Stimulated activated CD8-positive, alpha-beta memory T cell treated with anti-CD3 and anti-CD28 coated beads, Interleukin-4, amount 100 ng/mL, for 24 hours (primary cell): ENCODE results near the gene RALGDS.

Experiments used
- DNase-seq: peaks from one replicate; pipeline ENCODE4 v3.0.0-alpha.2; 2020; ENCODE audit warnings: low read depth

RALGDS gene

GRCh38 chr9:133151041-133151440, 30.0 kb upstream of the RALGDS start:
- no peak for DNase-seq

GRCh38 chr9:133149130-133150015, 28.3 kb upstream of the RALGDS start:
- DNase-seq, result peak; percentile 75

GRCh38 chr9:133148199-133149129, 27.4 kb upstream of the RALGDS start:
- no peak for DNase-seq

DNA sequence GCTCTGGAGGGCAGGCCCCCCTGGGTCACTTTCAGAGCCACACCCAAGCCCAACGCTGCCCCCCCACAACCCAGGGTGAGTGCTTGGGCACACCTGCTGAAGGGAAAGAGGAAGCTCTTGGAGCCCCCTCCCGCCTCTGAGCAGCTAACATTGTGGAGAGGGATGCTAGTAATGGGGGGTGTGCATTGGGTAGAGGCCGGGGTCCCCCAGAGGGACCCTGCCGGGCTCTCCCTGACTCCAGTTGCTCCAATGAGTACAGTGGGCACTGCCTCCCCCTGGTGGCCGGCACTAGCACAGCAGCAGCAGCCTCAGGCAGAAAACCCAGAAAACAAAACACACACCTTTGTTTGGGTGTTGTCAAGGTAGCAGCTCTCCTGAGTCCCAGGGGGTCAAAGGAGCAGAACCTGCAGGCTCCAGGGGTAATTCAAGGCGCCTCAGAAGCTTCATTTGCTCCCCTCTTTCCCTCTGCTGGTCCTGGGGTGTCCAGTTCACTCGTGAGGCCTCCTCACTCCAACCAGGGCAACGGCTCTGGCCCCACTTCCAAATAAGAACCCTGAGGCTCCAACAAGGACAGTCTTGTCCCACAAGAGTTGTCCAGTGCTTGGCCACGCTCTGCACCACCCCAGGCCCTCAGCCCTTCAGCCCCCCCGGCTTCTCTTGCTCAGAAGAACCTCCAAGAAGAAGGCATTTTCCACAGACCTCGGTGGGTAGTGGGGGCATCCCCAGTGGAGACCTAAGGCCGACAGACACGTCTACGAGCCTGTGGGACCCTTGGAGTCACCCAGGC, 26.6 kb upstream of the RALGDS start:
- peak; percentile 71 for DNase-seq

- no peak for DNase-seq
Measured at GRCh38 chr9:133146746-133147411, 25.8 kb upstream of the RALGDS start.

DNA sequence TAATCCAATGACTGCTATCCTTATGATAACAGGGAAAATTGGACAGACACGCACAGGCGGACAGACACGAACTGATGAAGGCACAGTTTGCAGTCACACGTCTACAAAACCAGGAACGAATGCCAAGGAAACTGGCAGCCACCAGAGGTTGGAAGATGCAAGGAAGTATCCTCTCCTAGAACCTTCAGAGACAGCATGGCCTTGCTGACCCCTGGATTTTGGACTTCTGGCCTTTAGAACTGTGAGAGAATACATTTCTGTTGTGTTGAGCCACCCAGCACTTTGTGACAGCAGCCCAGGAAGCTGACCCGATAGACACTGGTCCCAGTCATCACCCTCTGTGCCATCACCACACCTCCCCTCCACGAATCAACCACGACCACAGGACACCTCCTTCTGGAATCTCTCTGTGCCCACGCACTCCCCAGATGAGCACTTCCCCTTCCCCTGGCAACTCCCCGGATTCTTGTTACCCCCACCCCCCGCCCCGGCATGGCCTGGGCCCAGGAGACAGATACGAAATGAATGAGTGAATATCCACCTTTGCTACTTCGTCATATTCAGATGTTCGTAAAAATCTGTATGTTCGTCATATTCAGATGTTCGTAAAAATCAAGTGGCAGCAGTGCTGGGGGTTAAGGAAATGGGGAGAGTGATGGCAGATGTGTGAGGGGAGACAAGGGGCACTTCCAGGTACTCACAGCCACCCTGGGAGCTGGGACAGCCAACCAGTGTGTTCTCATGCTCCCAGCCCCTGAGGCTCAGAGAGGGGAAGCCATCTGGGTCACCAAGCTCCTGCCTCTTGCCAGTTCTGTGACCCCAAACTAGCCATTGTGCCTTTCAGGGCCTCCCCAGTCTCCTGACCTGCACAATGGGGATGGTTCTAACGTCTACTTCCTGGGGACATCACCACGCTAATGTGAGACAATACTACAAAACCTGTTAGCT, 24.1 kb upstream of the RALGDS start:
- no peak for DNase-seq

- peak; percentile 81 for DNase-seq
Measured at GRCh38 chr9:133144142-133144903, 23.3 kb upstream of the RALGDS start.

DNA sequence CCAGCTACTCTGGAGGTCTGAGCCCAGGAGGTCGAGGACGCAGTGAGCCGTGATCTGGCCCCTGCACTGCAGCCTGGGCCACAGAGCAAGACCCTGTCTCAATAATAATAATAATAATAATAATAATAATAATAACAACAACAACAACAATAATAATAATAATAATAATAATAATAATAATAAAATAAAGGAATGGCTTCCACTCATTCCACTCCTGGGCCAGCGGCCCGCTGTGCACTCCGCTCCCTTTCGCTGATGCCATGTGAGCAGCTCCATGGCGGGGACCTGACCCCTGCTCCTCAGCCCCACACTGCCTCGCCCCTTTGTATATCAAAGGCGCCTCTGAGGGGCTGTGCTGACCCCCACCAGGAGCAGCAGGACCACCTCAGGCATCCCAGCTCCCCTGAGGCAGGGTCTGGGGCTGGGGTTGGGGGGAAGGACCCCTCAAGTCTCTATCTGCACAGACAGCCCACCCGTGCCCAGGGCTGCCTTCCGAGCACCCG, 22.6 kb upstream of the RALGDS start:
- no peak for DNase-seq

DNA sequence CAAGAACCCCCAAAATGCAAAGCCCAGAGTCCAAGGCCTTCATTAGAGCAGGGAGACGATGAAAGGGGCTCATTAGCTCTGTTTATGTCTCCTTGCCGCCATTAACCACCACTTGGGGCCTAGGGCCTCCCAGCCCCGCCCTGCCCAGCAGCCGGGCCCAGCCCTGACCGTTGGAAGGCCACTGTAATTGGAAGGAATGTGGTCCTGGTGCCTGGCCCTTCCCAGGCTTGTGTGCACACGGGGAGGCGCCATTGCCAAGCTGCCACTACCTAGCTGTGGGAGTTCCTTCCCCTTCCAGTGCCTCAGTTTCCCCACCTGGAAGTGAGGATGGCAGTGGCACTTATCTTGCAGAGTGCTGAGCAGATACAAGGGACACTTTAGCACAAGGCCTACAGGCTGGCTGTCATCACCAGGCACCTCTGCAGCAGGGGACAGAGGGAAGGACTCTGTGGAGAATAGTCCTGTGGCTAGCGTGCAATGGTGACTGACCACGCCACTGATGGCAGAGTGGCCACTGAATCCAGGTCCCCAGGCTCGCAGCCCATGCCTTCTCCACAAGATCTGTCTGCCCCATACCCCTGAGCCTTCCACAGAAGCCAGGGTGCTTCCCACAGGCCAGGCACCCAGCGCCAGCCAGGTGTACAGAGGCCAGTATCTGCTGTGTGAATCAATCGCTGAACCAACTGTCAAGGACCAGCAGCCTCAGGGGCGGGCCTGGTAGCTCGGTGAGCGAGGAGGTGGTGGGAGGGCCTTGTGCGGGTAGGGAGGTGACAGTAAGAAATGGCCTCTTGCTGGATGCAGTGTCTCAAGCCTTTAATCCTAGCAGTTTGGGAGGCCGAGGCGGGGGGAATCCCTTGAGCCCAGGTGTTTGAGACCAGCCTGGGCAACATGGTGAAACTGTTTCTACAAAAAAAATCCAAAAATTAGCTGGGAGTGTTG, 21.9 kb upstream of the RALGDS start:
- no peak for DNase-seq

DNA sequence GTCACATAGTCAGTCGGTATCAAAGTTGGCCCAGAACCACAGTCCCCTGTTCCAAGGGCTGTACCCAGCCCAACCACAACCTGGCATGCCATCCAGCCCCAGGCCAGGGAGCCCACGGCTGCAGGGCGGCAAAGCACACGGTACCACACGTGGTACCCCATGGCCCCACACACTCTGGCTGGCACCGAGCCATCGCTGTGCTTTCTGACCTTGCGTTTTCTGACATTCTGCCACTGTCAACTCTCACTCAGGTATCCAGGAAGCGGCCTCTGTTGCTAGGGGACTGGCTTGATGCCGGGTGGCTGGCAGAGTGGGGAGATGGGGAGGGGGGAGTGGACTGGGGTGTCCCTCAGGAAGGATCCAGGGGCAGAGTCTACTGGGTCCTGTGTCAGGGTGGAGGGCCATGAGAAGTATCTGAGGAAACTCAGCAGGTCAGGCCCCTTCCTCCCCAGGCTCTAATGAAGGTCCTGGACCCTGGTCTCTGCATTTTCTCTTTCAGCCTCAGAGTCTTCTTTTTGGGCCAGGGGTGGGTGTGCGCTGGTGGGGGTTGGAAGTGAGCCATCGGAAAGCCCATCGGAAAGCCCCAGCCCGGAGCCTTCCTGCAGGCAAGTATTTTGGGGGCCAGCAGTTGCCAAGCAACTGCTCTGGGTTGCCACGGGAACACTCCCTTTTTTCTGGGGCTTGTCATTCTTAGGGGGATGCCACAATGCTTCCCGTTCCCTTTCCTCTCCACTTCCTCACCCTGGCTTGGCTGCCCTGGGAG, 21.0 kb upstream of the RALGDS start:
- peak; percentile 62 for DNase-seq

- no peak for DNase-seq
Measured at GRCh38 chr9:133140606-133141005, 19.6 kb upstream of the RALGDS start.

- no peak for DNase-seq
Measured at GRCh38 chr9:133140174-133140505, 19.1 kb upstream of the RALGDS start.

DNA sequence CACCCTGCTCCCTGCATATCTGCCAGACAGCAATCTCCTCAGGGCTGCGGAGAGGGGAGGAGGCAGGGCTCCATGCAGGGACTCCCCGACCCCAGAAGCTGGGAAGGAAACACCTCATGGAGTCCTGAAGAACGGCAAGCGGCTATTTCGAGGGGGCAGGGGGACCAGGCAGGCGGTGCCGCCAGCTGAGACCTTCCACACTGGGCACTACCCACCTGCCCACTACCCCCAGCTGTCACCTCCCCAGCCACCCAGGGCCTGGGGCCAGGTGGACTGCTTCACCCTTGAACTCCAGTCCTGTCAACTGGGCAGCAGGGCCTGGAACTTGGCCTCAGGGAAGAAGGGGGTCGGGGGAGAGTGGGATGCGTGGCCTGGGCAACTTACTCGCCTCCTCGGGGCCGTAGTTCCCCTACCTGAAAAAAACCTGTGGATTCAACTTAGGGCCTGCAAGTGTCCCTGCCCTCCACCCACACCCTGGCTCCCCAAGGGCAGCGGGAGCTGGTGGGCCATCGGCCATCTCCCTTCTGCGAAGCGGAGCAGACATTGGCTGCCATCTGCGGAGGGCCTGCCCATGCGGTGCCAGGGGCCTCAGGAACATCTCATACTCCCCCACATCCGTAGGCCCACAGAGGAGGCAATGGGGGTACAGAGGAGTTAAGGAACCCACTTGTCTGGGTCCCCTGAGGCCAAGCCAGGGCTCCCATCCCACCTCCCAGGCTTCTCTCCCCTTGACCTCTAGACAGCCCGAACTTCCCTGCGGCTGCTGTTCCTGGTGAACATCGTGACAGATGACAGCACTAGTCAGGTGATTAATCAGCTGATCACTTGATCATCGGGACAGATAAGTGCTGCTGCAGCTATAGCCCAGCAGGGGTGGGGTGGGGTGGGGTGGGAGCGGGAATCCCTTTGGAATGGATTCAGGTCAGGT, 18.5 kb upstream of the RALGDS start:
- no peak for DNase-seq

- DNase-seq, result no peak
Measured at GRCh38 chr9:133137451-133138231, 16.6 kb upstream of the RALGDS start.

GRCh38 chr9:133135146-133135745, 14.2 kb upstream of the RALGDS start:
- DNase-seq, result peak; percentile 58
